IMR-90 (cell line): ENCODE results near the gene PIGU. TPM values are rescaled to one million over a fixed set of nuclear protein-coding genes. Genes with fewer than 3 reads are reported as not detected.

ENCODE experiments used
- ATAC-seq: fragments of 200-7000 bp; cut with Tn5 transposase; 2 replicates; pipeline ENCODE4 v1.9.1; 2020; ENCODE audit warnings: low read depth, mild to moderate bottlenecking, moderate library complexity
- BruUV-seq: library from RNA; stranded (reverse); fragments of 400-500 nt; replicated peaks from 2 replicates; lab custom pipeline; 2021; lab: Mats Ljungman, UMichigan
- CTCF ChIA-PET: fragments of 300-600 bp; formaldehyde crosslinking; extraction: SDS; loops from one replicate; lab custom pipeline; 2021; ENCODE audit warnings: antibody characterized with exemption; lab: Yijun Ruan, JAX
- POLR2A ChIA-PET: fragments of 300-600 bp; sonication (Branson Sonifier 250); formaldehyde crosslinking; loops from one replicate; lab custom pipeline; 2022; ENCODE audit warnings: antibody characterized with exemption; ENCODE audit not compliant: unreplicated experiment; lab: Charles Lee
- DNase-seq: peaks from one replicate; pipeline ENCODE4 v3.0.0; 2013
- H2AFZ ChIP-seq: replicated peaks from 2 replicates; pipeline ENCODE3; 2013; ENCODE audit warnings: low read length, mild to moderate bottlenecking; ENCODE audit not compliant: poor library complexity
- H2AK5ac ChIP-seq: 2 replicates; pipeline ENCODE4 v1.6.1; 2013; ENCODE audit warnings: low read depth, low read length, inconsistent platforms
- H2AK9ac ChIP-seq: replicated peaks from 2 replicates; pipeline ENCODE3; 2013; ENCODE audit warnings: mild to moderate bottlenecking, low read depth, low read length, moderate library complexity; ENCODE audit not compliant: poor library complexity
- H2BK120ac ChIP-seq: 2 replicates; pipeline ENCODE4 v1.6.1; 2013; ENCODE audit warnings: low read depth, low read length, inconsistent platforms
- H2BK15ac ChIP-seq: 3 replicates; pipeline ENCODE4 v1.6.1; 2013; ENCODE audit warnings: low read depth, low read length, inconsistent platforms
- H2BK20ac ChIP-seq: 2 replicates; pipeline ENCODE4 v1.6.1; 2013; ENCODE audit warnings: low read depth, mild to moderate bottlenecking, inconsistent platforms, low read length, moderate library complexity
- H2BK5ac ChIP-seq: 2 replicates; pipeline ENCODE4 v1.6.1; 2013; ENCODE audit warnings: mild to moderate bottlenecking, low read depth, low read length, inconsistent platforms; ENCODE audit not compliant: poor library complexity, severe bottlenecking
- H3K14ac ChIP-seq: replicated peaks from 2 replicates; pipeline ENCODE4 v1.6.1; 2013; ENCODE audit warnings: low read depth, low read length, inconsistent platforms
- H3K18ac ChIP-seq: 2 replicates; pipeline ENCODE4 v1.6.1; 2013; ENCODE audit warnings: low read depth, low read length, control low read depth
- H3K23ac ChIP-seq: 2 replicates; pipeline ENCODE4 v1.6.1; 2013; ENCODE audit warnings: low read depth, low read length, inconsistent platforms
- H3K27ac ChIP-seq: 2 replicates; pipeline ENCODE4 v1.5.1; 2013; ENCODE audit warnings: mild to moderate bottlenecking, control low read depth, low read length; ENCODE audit not compliant: insufficient read depth
- H3K27me3 ChIP-seq: 2 replicates; pipeline ENCODE4 v1.6.1; 2013; ENCODE audit warnings: low read length; ENCODE audit not compliant: control insufficient read depth, insufficient read depth
- H3K36me3 ChIP-seq: 2 replicates; pipeline ENCODE4 v1.6.1; 2013; ENCODE audit warnings: low read length, mixed read lengths; ENCODE audit not compliant: control insufficient read depth, insufficient read depth
- H3K4ac ChIP-seq: 2 replicates; pipeline ENCODE4 v1.6.1; 2013; ENCODE audit warnings: low read depth, low read length, inconsistent platforms
- H3K4me1 ChIP-seq: 2 replicates; pipeline ENCODE4 v1.6.1; 2013; ENCODE audit warnings: low read length, mixed read lengths; ENCODE audit not compliant: control insufficient read depth, insufficient read depth
- H3K4me2 ChIP-seq: 2 replicates; pipeline ENCODE4 v1.6.1; 2013; ENCODE audit warnings: low read depth, mild to moderate bottlenecking, control low read depth, low read length, moderate library complexity
- H3K4me3 ChIP-seq: 2 replicates; pipeline ENCODE4 v1.5.1; 2013; ENCODE audit warnings: low read depth, mild to moderate bottlenecking, control low read depth, low read length, moderate library complexity; ENCODE audit not compliant: insufficient read depth
- H3K56ac ChIP-seq: 2 replicates; pipeline ENCODE4 v1.6.1; 2013; ENCODE audit warnings: low read length, inconsistent platforms; ENCODE audit not compliant: insufficient read depth; ENCODE audit errors: extremely low read depth
- H3K79me1 ChIP-seq, 2 experiments: 2 replicates each; pipeline ENCODE4 v1.6.1; 2013; ENCODE audit warnings: low read length in 2 of 2, inconsistent platforms in 1 of 2, low read depth in 1 of 2
- H3K9ac ChIP-seq: 2 replicates; pipeline ENCODE4 v1.6.1; 2013; ENCODE audit warnings: low read depth, low read length, control low read depth
- H3K9me1 ChIP-seq: 2 replicates; pipeline ENCODE4 v1.6.1; 2013; ENCODE audit warnings: low read length, inconsistent platforms; ENCODE audit not compliant: insufficient read depth
- H3K9me3 ChIP-seq: 2 replicates; pipeline ENCODE4 v1.6.1; 2013; ENCODE audit warnings: low read length; ENCODE audit not compliant: control insufficient read depth, insufficient read depth
- H4K20me1 ChIP-seq: 2 replicates; pipeline ENCODE4 v1.6.1; 2013; ENCODE audit warnings: low read length, inconsistent platforms; ENCODE audit not compliant: insufficient read depth
- H4K5ac ChIP-seq: 2 replicates; pipeline ENCODE4 v1.6.1; 2013; ENCODE audit warnings: mild to moderate bottlenecking, low read depth, low read length, control low read depth
- H4K8ac ChIP-seq, 2 experiments: 2 replicates each; pipeline ENCODE4 v1.6.1; 2013; ENCODE audit warnings: low read depth in 2 of 2, low read length in 2 of 2, control low read depth in 1 of 2, inconsistent platforms in 1 of 2
- H4K91ac ChIP-seq: 2 replicates; pipeline ENCODE4 v1.6.1; 2013; ENCODE audit warnings: low read depth, low read length, inconsistent platforms; ENCODE audit not compliant: insufficient read depth
- BHLHE40 ChIP-seq: fragments of 150-350 bp; IDR thresholded peaks from 2 replicates; pipeline ENCODE4 v1.6.1; 2016; ENCODE audit warnings: mild to moderate bottlenecking, low read depth, low read length
- CHD1 ChIP-seq: IDR thresholded peaks from 2 replicates; pipeline ENCODE4 v1.6.1; 2012; ENCODE audit warnings: low read depth, low read length, improper control_type of control experiment
- CTCF ChIP-seq: conservative IDR thresholded peaks from 2 replicates; pipeline ENCODE4 v1.5.1; 2012; ENCODE audit warnings: mild to moderate bottlenecking, low read depth, low read length, improper control_type of control experiment
- RAD21 ChIP-seq: IDR thresholded peaks from 2 replicates; pipeline ENCODE4 v1.6.1; 2012; ENCODE audit warnings: low read length, improper control_type of control experiment
- RCOR1 ChIP-seq: IDR thresholded peaks from 2 replicates; pipeline ENCODE4 v1.6.1; 2012; ENCODE audit warnings: mild to moderate bottlenecking, low read length, improper control_type of control experiment; ENCODE audit not compliant: insufficient replicate concordance
- SMC3 ChIP-seq: fragments of 150-350 bp; IDR thresholded peaks from 2 replicates; pipeline ENCODE4 v1.6.1; 2016; ENCODE audit warnings: low read depth, mild to moderate bottlenecking, antibody characterized with exemption, low read length, moderate library complexity
- WGBS, 2 experiments: methylation state at CpG; one replicate each; pipeline versions ENCODE4 v1.1.5 to v1.1.7; 2013; ENCODE audit warnings: missing lambda C conversion rate in 2 of 2; ENCODE audit not compliant: insufficient read length in 1 of 2; ENCODE audit errors: extremely low coverage in 2 of 2; 5-methylcytosine and 5-hydroxymethylcytosine counted together
- dilution Hi-C: fragments of 300-500 bp; cut with HindIII; formaldehyde crosslinking; loops from one replicate; pipeline ENCODE4 v1.14.3; 2018; ENCODE audit warnings: low sequenced_read_pairs; ENCODE audit not compliant: unreplicated experiment
- in situ Hi-C: fragments of 300-500 bp; cut with MboI; formaldehyde crosslinking; loops from 3 replicates; pipeline ENCODE4 v1.14.3; 2019; ENCODE audit warnings: low sequenced_read_pairs, inconsistent platforms, mixed read lengths
- intact Hi-C: fragments of 100-400 bp; cut with micrococcal nuclease; formaldehyde crosslinking; loops from 2 replicates; pipeline ENCODE4 v1.10.0; 2022
- polyA plus RNA-seq, 3 experiments: library from polyadenylated mRNA; depleted of rRNA; stranded (reverse); fragments of >200 nt; gene quantifications; 2 replicates each; pipeline ENCODE4 v1.2.3, GENCODE V29; 2012; ENCODE audit warnings: low replicate concordance in 1 of 3
- total RNA-seq: library from RNA; depleted of rRNA; stranded (reverse); fragments of >200 nt; gene quantifications from 2 replicates; pipeline ENCODE4 v1.2.3, GENCODE V29; 2012

PIGU gene
- total and polyA plus RNA-seq, 2 of the 4 experiments (the other 2 are of a cell fraction): 11.1 to 31.1 TPM

GRCh38 chr20:34539756-34540155 is 137.1 kb downstream of the PIGU start:
- POLR2A ChIA-PET: no interaction called here
- intact Hi-C loops: loop anchor here (5.0 kb wide), 1 partner anchor 168 kb away; no protein-coding TSS in a partner anchor

More at GRCh38 chr20:34539756-34540155, 137.1 kb downstream of the PIGU start:
- no peaks in the 10 kb centered on the region for H3K27me3 ChIP-seq
- H3K4me3 ChIP-seq: no peak overlapping the region
- no peak overlapping the region for H4K8ac ChIP-seq
- H2BK20ac ChIP-seq: no peak overlapping the region
- H2BK15ac ChIP-seq: no peak overlapping the region
- no peak overlapping the region for H4K91ac ChIP-seq
- H3K4ac ChIP-seq: no peak overlapping the region
- H3K27ac ChIP-seq: no peak overlapping the region
- no peak overlapping the region for H3K18ac ChIP-seq
- no peak overlapping the region for H2BK5ac ChIP-seq
- H3K9me3 ChIP-seq: no peaks in the 10 kb centered on the region
- 80% methylated on average over 1 of the region's 8 CpGs; no CpG with 5 or more reads in 1 of the 2 experiments for WGBS, 2 experiments
- H2BK120ac ChIP-seq: no peak overlapping the region
- H3K9me1 ChIP-seq: no peaks in the 10 kb centered on the region
- peaks cover 9% of the 10 kb centered on the region; the same call in 1 of the 2 replicates for H4K20me1 ChIP-seq
- CTCF ChIA-PET: interaction anchor here (0.9 to 1.7 kb wide), 3 partner anchors 17 to 349 kb away, joined by 3 to 7 read pairs (median 3); no protein-coding TSS in a partner anchor
- no peak overlapping the region for H2AK5ac ChIP-seq
- DNase-seq (no peak), ATAC-seq (no peak)
- no peak overlapping the region for H3K4me2 ChIP-seq
- in situ Hi-C loops: no loop called here
- TF ChIP-seq SMC3: no peak
- TF ChIP-seq RCOR1: no peak
- TF ChIP-seq CHD1: no peak
- TF ChIP-seq RAD21: no peak
- no peak for TF ChIP-seq CTCF
- no peak for TF ChIP-seq BHLHE40
- H3K14ac ChIP-seq: no peak overlapping the region
- peaks cover 4 to 40% of the 10 kb centered on the region in 2 experiments for H3K79me1 ChIP-seq
- no peak overlapping the region for H4K5ac ChIP-seq
- H3K4me1 ChIP-seq: no peaks in the 10 kb centered on the region
- BruUV-seq: no TSS peak
- H2AK9ac ChIP-seq: no peak overlapping the region
- dilution Hi-C loops: no loop called here
- peaks cover 55% of the 10 kb centered on the region for H3K36me3 ChIP-seq
- no peak overlapping the region for H2AFZ ChIP-seq
- H3K23ac ChIP-seq: no peak overlapping the region
- no peak overlapping the region for H3K56ac ChIP-seq
- no peak overlapping the region for H3K9ac ChIP-seq
